ENCODE data around the gene TMEM255A.

The TMEM255A gene

DNA sequence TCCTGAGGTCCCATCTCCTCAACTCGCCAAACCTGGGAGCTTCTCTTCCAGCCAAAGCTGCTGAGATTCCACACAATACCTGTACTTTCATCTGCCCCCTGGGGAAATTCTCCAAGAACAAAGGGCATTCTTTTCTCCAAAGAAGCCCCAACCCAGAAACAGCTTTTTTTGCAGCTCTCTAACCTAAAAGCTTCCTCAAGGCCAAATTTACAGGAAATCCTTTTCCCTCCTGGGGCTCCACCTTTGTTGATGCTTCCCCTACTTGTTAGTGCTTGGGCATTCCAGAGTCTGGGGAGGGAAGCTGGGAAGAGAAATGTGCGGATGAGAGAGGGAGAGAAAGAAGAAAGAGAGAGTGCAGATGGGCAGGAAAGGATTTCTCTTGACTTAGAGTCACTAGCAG is 36.3 kb downstream of the TMEM255A start:
- TF ChIP-seq, protein P1, sequence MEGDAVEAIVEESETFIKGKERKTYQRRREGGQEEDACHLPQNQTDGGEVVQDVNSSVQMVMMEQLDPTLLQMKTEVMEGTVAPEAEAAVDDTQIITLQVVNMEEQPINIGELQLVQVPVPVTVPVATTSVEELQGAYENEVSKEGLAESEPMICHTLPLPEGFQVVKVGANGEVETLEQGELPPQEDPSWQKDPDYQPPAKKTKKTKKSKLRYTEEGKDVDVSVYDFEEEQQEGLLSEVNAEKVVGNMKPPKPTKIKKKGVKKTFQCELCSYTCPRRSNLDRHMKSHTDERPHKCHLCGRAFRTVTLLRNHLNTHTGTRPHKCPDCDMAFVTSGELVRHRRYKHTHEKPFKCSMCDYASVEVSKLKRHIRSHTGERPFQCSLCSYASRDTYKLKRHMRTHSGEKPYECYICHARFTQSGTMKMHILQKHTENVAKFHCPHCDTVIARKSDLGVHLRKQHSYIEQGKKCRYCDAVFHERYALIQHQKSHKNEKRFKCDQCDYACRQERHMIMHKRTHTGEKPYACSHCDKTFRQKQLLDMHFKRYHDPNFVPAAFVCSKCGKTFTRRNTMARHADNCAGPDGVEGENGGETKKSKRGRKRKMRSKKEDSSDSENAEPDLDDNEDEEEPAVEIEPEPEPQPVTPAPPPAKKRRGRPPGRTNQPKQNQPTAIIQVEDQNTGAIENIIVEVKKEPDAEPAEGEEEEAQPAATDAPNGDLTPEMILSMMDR (IDR thresholded peaks at IDR 0.05; ENCODE audit: low read depth, low read length) = no peak
- in situ Hi-C loops (cut with HindIII; ENCODE audit: low sequenced_read_pairs) = no loop called here

DNA sequence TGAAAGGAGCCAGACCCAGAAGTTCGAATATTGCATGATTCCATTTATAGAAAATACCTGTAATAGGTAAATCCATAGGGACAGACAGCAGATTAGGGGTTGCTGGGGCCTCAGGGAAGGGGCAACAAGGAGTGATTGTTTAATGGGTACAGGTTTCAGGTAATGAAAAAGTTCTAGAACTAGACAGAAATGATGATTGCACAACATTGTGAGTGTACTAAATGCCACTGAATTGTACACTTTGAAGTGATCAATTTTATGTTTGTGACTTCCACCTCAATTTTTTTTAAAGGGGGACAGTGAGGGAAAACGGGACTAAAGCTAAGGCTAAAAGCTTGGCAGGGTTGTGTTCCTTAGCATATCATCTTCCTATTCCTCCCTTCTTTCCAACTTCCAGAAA is 37.1 kb downstream of the TMEM255A start:
- TF ChIP-seq, protein P1 (IDR thresholded peaks at IDR 0.05; ENCODE audit: low read depth, low read length) = no peak
- DNase-seq (ENCODE audit: low read depth, low spot score) = no peak
- in situ Hi-C loops (cut with HindIII; ENCODE audit: low sequenced_read_pairs) = no loop called here
- no peak overlapping the region for H3K4me3 ChIP-seq (ENCODE audit: low read depth, low read length)

More for the DNA sequence above, 36.3 kb downstream of the TMEM255A start:
- H3K4me3 ChIP-seq (ENCODE audit: low read depth, low read length) = no peak overlapping the region
- DNase-seq (ENCODE audit: low read depth, low spot score) = no peak

DNA sequence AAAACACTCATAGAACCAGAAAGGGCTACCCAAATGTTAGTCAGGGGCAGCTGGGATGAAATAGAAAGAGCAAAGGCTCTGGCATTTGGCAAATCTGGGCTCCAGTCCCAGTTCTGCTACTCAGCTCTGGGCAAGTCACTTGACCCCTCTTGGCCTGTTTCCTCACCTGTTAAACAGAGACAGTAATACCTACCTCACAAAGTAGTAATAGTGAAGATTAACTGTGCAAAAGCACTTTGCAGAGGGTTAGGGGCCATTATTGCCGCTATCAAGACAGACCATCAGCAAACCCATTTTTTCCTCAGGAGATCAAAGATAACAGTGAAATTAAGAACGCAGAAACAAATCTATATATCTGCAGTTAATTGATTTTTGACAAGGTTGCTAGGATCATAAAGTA is 40.0 kb downstream of the TMEM255A start:
- no peak overlapping the region for H3K4me3 ChIP-seq (ENCODE audit: low read depth, low read length)
- in situ Hi-C loops (cut with HindIII; ENCODE audit: low sequenced_read_pairs) = no loop called here
- TF ChIP-seq, protein P1 (IDR thresholded peaks at IDR 0.05; ENCODE audit: low read depth, low read length) = no peak
- DNase-seq (ENCODE audit: low read depth, low spot score) = no peak

DNA sequence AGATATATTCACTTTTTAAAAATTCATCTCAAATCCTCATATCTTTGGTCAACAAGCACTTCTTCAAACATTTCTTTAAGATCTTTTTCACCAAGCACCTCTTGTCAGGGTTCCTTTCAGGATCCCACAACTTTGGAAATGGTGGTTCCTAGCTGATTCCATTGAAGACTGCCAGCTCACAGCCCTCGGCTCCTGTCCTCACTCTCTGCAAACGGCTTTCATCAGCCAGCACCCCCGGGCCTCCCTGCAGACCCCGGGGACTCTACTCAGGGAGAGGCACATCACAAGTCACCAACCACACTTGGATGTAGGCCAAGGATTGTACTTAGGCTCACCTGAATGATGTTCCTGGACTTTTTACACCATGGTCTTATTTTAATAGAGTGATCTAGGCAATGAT is 40.7 kb downstream of the TMEM255A start:
- no peak overlapping the region for H3K4me3 ChIP-seq (ENCODE audit: low read depth, low read length)
- no peak for DNase-seq (ENCODE audit: low read depth, low spot score)
- in situ Hi-C loops (cut with HindIII; ENCODE audit: low sequenced_read_pairs) = no loop called here
- TF ChIP-seq, protein P1 (IDR thresholded peaks at IDR 0.05; ENCODE audit: low read depth, low read length) = no peak

DNA sequence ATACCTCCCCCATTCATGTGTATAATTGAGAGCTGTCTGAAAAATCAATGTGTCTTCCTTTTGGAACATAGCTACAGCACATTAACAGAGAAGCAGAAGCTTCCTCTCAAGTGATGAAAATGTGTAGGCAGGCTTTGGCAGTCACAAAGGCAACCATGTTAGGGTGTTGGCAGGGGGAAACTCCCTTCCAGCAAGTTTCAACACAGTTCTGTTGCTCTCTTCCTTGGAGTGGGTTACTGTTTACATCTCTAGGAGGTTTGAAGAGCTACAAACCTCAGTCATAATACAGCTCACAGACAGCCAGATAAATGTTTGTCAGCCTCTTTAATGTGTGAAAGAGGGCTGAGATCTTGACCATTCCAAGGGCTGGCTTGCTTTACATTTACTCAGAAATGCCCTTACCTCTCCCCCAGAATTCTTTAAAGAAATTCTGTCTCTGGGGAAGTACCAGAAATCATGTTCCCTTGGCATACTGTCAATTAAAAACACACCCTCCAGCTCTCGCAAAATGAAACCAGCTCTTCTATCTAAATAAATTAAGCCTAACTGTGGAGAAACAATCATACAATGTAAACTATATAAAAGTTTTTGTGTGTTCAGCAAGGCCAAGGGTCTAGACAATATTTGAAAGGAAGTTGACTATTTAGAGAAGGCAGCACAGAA is 41.8 kb downstream of the TMEM255A start:
- H3K4me3 ChIP-seq (ENCODE audit: low read depth, low read length) = no peak overlapping the region
- in situ Hi-C loops (cut with HindIII; ENCODE audit: low sequenced_read_pairs) = no loop called here
- TF ChIP-seq, protein P1 (IDR thresholded peaks at IDR 0.05; ENCODE audit: low read depth, low read length) = no peak
- no peak for DNase-seq (ENCODE audit: low read depth, low spot score)

DNA sequence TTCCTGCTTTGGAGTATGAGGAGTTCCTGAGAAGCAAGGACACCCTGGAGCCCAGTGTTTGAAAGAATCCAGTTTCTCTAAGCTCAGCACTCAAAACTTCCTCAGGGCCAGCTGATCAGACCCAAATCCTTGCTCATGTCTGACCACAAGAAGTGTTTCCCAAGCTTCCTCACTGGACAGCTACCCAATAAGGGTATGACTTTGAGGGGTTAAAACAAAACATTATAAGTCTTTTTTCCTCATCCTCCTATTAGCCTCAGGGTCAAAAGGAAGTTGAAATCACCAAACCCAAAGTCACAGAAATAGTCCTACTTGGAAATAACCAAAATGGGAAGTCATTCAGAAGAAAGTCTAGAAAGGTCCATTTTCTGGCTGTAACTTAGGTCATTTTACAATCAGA is 46.9 kb downstream of the TMEM255A start:
- TF ChIP-seq, protein P1 (IDR thresholded peaks at IDR 0.05; ENCODE audit: low read depth, low read length) = no peak
- DNase-seq (ENCODE audit: low read depth, low spot score) = no peak
- H3K4me3 ChIP-seq (ENCODE audit: low read depth, low read length) = no peak overlapping the region
- in situ Hi-C loops (cut with HindIII; ENCODE audit: low sequenced_read_pairs) = no loop called here

Measured in astrocyte of the spinal cord (primary cell).